K562 (cell line): ENCODE data around the gene EXOSC6. TPM values are rescaled to one million over a fixed set of nuclear protein-coding genes. Genes with fewer than 3 reads are reported as not detected.
A peak's percentile ranks its signal among the peaks of the same experiment; 100 is the strongest.

Experiments used
- CBX5 ChIP-seq: IDR thresholded peaks from 2 replicates; pipeline ENCODE4 v1.6.1; 2014; ENCODE audit warnings: low read depth, borderline replicate concordance
- GMEB1 ChIP-seq: fragments of 250-450 bp; sonication (Bioruptor Pico); IDR thresholded peaks from 2 replicates; pipeline ENCODE4 v1.4.0; 2020; ENCODE audit warnings: mild to moderate bottlenecking
- GTF2F1 ChIP-seq: IDR thresholded peaks from 2 replicates; pipeline ENCODE4 v1.6.1; 2011; ENCODE audit warnings: low read depth, low read length, improper control_type of control experiment
- KLF16 ChIP-seq: IDR thresholded peaks from 2 replicates; pipeline ENCODE4 v1.6.1; 2016; ENCODE audit warnings: antibody characterized with exemption
- MBD1 ChIP-seq: fragments of 250-450 bp; sonication (Bioruptor Pico); IDR thresholded peaks from 2 replicates; pipeline ENCODE4 v1.8.0; 2022; ENCODE audit warnings: inconsistent platforms
- MYNN ChIP-seq, 2 experiments: sonication (generic); formaldehyde crosslinking in 1 of 2; IDR thresholded peaks; 2 replicates each; pipeline versions ENCODE4 v1.5.0 to v1.6.1; 2016 to 2020; ENCODE audit warnings: antibody characterized with exemption in 1 of 2, missing genetic modification reagents in 1 of 2
- RBM39 ChIP-seq: fragments of 200-400 bp; formaldehyde crosslinking; optimal IDR thresholded peaks from 2 replicates; pipeline ENCODE3; 2018; ENCODE audit warnings: low read depth, low read length
- RCOR1 ChIP-seq, 2 experiments: IDR thresholded peaks; 2 replicates each; pipeline ENCODE4 v1.6.1; 2012; ENCODE audit warnings: low read depth in 2 of 2, low read length in 2 of 2, borderline replicate concordance in 1 of 2, improper control_type of control experiment in 1 of 2
- SREBF1 ChIP-seq: fragments of 150-350 bp; IDR thresholded peaks from 2 replicates; pipeline ENCODE4 v1.6.1; 2014; ENCODE audit warnings: antibody characterized with exemption, low read depth, low read length, borderline replicate concordance
- TEAD2 ChIP-seq: fragments of 450-650 bp; IDR thresholded peaks from 2 replicates; pipeline ENCODE4 v1.6.1; 2016; ENCODE audit warnings: missing genetic modification characterization, control low read depth, missing compliant biosample characterization
- ZNF165 ChIP-seq: fragments of 250-450 bp; sonication (Bioruptor Pico); IDR thresholded peaks from 2 replicates; pipeline ENCODE4 v1.4.0; 2020; ENCODE audit warnings: borderline replicate concordance
- ZNF584 ChIP-seq: fragments of 200-800 bp; sonication (Bioruptor generic); IDR thresholded peaks from 2 replicates; pipeline ENCODE4 v1.6.1; 2016; ENCODE audit warnings: low read depth, mild to moderate bottlenecking, missing genetic modification characterization, missing compliant biosample characterization
- polyA plus RNA-seq, 8 experiments: library from polyadenylated mRNA; depleted of rRNA in 4 of 8; stranded (reverse) in 5 of 8; unstranded in 3 of 8; fragments of >200 nt; fragmentation: Nextera tagmentation in 2 of 8; fragmentation: Illumina TruSeq in 1 of 8; extraction: Ambion mirVana in 2 of 8; extraction: Trizol in 1 of 8; gene quantifications; 2 replicates each; pipeline versions ENCODE4 v1.2.1 to v1.2.3, GENCODE V29; 2011 to 2014; ENCODE audit warnings: inconsistent platforms in 1 of 8, missing spikeins in 1 of 8
- total RNA-seq, 7 experiments: library from RNA; depleted of rRNA in 6 of 7; stranded (reverse); fragments of >200 nt in 6 of 7; fragmentation: Illumina TruSeq in 2 of 7; extraction: Trizol in 2 of 7; gene quantifications; 2 replicates each; pipeline versions ENCODE4 v1.2.1 to v1.2.3, GENCODE V29; 2011 to 2021; ENCODE audit warnings: low replicate concordance in 1 of 7
- TF ChIP-seq, protein P1 (sequence below): fragments of 450-650 bp; IDR thresholded peaks from 2 replicates; pipeline ENCODE4 v1.6.1; 2016
- TF ChIP-seq, protein P2 (sequence below): sonication (generic); formaldehyde crosslinking; IDR thresholded peaks from 2 replicates; pipeline ENCODE4 v1.8.1; 2023; ENCODE audit warnings: missing genetic modification reagents, mild to moderate bottlenecking, borderline replicate concordance
- TF ChIP-seq, protein P3 (sequence below), 2 experiments: IDR thresholded peaks; 2 replicates each; pipeline ENCODE4 v1.6.1; 2012; ENCODE audit warnings: improper control_type of control experiment in 2 of 2, low read depth in 2 of 2, low read length in 2 of 2, borderline replicate concordance in 1 of 2

The EXOSC6 gene
- total and polyA plus RNA-seq, 9 of the 15 experiments (the other 6 are each of a cell fraction or from before 2014, with no cell fraction given) = 9.2 to 29.0 (median 15.6) TPM

DNA sequence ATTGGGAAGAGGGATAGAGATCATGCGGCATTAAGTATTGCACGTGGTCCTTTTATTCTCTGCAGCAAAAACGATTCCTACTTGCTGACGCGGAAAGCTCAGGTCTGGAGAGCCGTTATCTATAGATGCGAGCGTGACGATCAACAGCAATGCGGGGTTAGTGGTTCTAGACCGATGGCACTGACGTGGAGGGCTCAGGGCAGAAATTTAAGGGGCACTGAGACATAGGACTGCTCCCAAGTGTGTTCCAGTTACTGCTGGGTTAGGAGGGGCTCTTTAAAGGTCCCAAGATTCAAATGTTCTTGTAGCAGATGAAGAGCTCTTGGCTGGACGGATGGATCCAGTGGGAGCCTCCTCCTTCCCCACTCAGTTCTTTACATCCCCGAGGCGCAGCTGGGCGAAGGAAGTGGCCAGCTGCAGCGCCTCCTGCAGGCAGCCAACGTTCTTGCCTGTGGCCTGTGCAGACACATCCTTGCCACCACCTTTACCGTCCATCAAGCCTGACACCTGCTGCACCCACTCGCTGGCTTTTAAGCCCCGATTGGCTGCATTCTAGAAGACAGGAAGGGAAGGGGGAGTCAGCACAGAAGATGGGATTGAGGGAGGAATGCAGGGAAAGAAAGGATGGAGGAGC, 732 bp upstream of the EXOSC6 start (continued):
- TF ChIP-seq GMEB1 = no peak
- no peak for TF ChIP-seq KLF16
- TF ChIP-seq, protein P1, sequence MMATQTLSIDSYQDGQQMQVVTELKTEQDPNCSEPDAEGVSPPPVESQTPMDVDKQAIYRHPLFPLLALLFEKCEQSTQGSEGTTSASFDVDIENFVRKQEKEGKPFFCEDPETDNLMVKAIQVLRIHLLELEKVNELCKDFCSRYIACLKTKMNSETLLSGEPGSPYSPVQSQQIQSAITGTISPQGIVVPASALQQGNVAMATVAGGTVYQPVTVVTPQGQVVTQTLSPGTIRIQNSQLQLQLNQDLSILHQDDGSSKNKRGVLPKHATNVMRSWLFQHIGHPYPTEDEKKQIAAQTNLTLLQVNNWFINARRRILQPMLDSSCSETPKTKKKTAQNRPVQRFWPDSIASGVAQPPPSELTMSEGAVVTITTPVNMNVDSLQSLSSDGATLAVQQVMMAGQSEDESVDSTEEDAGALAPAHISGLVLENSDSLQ = peak; percentile 72
- no peak for TF ChIP-seq SREBF1
- no peak for TF ChIP-seq ZNF165
- TF ChIP-seq, protein P2, sequence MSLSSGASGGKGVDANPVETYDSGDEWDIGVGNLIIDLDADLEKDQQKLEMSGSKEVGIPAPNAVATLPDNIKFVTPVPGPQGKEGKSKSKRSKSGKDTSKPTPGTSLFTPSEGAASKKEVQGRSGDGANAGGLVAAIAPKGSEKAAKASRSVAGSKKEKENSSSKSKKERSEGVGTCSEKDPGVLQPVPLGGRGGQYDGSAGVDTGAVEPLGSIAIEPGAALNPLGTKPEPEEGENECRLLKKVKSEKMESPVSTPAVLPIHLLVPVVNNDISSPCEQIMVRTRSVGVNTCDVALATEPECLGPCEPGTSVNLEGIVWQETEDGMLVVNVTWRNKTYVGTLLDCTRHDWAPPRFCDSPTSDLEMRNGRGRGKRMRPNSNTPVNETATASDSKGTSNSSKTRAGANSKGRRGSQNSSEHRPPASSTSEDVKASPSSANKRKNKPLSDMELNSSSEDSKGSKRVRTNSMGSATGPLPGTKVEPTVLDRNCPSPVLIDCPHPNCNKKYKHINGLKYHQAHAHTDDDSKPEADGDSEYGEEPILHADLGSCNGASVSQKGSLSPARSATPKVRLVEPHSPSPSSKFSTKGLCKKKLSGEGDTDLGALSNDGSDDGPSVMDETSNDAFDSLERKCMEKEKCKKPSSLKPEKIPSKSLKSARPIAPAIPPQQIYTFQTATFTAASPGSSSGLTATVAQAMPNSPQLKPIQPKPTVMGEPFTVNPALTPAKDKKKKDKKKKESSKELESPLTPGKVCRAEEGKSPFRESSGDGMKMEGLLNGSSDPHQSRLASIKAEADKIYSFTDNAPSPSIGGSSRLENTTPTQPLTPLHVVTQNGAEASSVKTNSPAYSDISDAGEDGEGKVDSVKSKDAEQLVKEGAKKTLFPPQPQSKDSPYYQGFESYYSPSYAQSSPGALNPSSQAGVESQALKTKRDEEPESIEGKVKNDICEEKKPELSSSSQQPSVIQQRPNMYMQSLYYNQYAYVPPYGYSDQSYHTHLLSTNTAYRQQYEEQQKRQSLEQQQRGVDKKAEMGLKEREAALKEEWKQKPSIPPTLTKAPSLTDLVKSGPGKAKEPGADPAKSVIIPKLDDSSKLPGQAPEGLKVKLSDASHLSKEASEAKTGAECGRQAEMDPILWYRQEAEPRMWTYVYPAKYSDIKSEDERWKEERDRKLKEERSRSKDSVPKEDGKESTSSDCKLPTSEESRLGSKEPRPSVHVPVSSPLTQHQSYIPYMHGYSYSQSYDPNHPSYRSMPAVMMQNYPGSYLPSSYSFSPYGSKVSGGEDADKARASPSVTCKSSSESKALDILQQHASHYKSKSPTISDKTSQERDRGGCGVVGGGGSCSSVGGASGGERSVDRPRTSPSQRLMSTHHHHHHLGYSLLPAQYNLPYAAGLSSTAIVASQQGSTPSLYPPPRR (CRISPR knock-in tag) = 0 out of 2 replicates have a peak, but pooled peaks have one; percentile 58
- TF ChIP-seq GTF2F1 = no peak
- TF ChIP-seq ZNF584 (CRISPR knock-in tag) = no peak
- no peak for TF ChIP-seq TEAD2 (tag)
- 0 out of 2 replicates have a peak, but pooled peaks have one; percentile 16 for TF ChIP-seq MYNN (IDR thresholded peaks at IDR 0.05)
- TF ChIP-seq MYNN (CRISPR knock-in tag; IDR thresholded peaks at IDR 0.05) = no peak
- peak in 1 of 2 experiments; percentile 30; a peak in 1 of 4 replicates for TF ChIP-seq RCOR1 (IDR thresholded peaks at IDR 0.05; ENCODE audit: borderline replicate concordance in 1 of 2, low read depth in 2 of 2, low read length in 2 of 2)
- TF ChIP-seq, protein P3, sequence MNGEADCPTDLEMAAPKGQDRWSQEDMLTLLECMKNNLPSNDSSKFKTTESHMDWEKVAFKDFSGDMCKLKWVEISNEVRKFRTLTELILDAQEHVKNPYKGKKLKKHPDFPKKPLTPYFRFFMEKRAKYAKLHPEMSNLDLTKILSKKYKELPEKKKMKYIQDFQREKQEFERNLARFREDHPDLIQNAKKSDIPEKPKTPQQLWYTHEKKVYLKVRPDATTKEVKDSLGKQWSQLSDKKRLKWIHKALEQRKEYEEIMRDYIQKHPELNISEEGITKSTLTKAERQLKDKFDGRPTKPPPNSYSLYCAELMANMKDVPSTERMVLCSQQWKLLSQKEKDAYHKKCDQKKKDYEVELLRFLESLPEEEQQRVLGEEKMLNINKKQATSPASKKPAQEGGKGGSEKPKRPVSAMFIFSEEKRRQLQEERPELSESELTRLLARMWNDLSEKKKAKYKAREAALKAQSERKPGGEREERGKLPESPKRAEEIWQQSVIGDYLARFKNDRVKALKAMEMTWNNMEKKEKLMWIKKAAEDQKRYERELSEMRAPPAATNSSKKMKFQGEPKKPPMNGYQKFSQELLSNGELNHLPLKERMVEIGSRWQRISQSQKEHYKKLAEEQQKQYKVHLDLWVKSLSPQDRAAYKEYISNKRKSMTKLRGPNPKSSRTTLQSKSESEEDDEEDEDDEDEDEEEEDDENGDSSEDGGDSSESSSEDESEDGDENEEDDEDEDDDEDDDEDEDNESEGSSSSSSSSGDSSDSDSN (IDR thresholded peaks at IDR 0.05; ENCODE audit: borderline replicate concordance in 1 of 2, low read depth in 2 of 2, low read length in 2 of 2) = no peak
- peak; percentile 96 for TF ChIP-seq MBD1 (CRISPR knock-in tag)
- no peak for TF ChIP-seq RBM39
- no peak for TF ChIP-seq CBX5
